ENCODE measurements around the gene INSL4.
A peak's percentile ranks its signal among the peaks of the same experiment; 100 is the strongest.

Gene INSL4

GRCh38 chr9:5231212-5231611 is at the start of gene INSL4:
Gene INSL4, plus strand, starts transcription at chr9:5231419. Its CDS starts 105 bp downstream, at chr9:5231524.
- no peak for DNase-seq

DNA sequence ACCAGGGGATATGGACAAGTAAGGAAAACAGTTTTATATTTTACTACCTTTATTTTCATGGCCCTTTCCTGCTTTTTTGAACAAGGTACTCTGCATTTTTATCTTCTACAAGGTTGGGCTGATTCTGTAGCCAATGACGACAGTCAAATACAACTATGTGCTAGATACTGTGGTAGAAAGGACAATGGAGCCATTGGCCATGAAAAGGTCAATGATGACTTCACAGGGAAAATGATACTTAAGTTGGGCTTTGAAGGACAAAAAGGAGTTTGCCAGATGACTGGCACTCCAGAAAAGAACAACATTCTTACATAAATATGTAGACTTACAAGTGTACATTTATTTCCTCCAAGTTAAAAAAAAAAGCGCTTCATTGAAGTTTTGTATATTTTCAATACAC is 46.4 kb upstream of the INSL4 start:
- DNase-seq, result no peak

GRCh38 chr9:5185220-5185840 is 45.9 kb upstream of the INSL4 start, which contains the start of gene INSL6:
Gene INSL6, minus strand, starts transcription at chr9:5185639. Its CDS starts 37 bp downstream, at chr9:5185602.
- no peak for DNase-seq

- peak; percentile 67 for DNase-seq
These were observed 44.6 kb upstream of the INSL4 start for GRCh38 chr9:5186416-5187169.

GRCh38 chr9:5188060-5188984 is 42.9 kb upstream of the INSL4 start:
- no peak for DNase-seq

DNA sequence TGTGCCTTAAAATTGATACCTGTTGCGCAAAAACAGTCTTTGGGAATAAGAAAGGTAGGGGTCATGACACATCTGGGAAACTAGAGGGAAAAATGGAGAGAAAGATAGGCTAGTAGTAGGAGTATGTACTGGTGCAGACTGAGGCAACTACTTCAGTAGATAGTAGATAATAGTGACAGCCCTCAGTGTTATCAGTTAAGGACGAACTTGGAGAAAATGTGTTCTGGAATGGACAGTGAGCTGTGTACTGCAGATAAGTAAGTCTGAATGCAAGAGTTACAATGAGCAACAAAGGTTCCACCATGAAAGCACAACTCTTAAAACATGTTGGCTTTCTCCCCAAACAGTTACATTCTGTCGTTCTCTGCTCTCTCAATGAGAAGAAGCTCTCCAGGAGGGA is 39.2 kb upstream of the INSL4 start:
- no peak for DNase-seq

GRCh38 chr9:5193345-5193744 is 37.9 kb upstream of the INSL4 start:
- DNase-seq, result no peak

DNA sequence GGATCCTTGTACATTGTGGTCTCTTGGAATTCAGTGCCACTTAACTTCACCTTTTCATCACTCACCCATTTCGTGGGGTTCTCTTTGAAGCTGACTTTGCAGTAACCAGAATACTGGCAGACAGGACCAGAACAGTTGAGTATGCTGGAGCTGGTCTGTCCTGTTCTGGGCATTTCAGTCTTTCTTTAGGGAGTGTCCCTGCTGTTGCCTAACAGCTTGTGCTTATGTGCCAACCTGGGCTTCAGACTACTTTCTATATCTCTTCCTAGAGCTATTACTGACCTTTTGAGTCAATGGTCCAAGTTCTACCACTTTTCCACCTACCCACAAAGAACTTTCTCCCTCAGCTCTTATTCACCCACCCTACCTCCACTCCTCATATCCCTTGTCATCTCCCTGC is 35.8 kb upstream of the INSL4 start:
- DNase-seq, result no peak

- DNase-seq, result no peak
These were observed 26.1 kb upstream of the INSL4 start for GRCh38 chr9:5205071-5205470.

GRCh38 chr9:5230554-5230953 is 665 bp upstream of the INSL4 start:
- DNase-seq, result no peak

DNA sequence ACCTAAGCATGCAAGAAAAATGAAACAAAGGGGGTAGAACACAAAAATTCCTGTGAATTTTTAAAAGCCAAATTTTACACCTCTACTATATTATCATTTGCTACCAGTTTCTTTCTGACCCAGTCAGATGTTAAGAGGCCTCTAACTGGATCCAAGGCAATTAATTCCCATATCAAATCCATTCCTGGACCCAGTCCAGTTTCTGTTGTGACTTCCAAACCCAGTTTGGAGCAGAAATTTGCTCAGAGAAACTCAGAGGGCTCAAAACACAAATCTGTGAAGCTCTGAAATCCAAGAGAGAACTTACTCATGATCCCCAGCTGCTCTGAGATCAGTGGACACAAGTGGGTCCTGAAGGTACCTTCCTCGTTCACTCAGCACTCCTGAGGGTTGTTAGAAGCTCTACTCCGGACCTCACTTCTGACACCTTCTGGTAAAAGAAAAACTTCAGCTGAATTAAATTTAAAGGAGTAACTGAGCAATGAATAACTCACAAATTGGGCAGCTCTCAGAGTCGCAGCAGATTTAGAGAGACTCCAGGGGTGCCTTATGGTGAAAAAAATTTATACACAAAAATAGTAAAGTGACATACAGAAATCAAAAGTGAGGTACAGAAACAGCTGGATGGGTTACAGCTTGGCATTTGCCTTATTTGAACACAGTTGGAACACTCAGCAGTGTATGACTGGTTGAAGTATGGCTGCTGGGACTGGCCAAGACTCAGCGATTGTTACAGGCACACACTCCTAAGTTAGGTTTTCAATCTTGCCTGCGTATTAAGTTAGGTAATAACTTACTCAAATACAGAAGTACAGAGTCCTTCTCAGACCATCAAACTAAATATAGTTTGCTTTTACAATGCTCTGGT is 32.4 kb downstream of the INSL4 start:
- no peak for DNase-seq

DNA sequence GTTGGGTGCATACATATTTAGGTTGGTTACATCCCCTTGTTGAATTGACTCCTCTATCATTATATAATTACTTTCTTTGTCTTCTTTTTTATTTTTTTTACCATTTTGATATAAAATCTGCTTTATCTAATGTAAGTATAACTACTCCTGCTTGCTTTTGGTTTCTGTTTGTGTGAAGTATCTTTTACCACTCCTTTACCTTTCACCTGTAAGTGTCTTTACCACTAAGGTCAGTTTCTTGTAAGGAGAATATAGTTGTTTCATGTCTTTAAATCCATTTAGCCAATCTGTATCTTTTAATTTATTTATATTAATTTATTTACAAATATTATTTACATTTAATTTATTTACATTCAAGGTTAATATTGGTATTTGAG is 33.0 kb downstream of the INSL4 start:
- DNase-seq, result no peak

DNA sequence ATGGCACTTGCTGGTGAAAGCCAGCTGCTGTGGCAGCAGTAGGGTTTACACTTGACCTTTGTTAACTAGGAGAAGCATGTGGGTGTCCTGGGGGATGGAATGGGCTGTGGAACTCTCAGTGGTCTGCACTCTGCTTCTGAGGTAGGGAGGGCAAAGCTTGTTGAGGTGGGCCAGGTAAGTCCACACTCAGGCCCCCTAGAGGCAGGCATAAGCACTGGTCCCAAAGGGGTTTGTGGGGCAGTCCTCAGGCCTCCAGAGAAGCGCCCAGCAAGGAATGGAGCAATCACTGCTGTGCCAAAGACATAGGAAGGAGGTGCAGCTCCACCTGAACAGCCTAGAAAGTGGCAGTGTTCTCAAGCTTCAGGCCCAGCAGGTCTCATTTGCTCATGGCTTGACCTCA is 34.7 kb downstream of the INSL4 start:
- no peak for DNase-seq

GRCh38 chr9:5269249-5269715 is 38.1 kb downstream of the INSL4 start:
- no peak for DNase-seq

- DNase-seq, result no peak
These were observed 43.6 kb downstream of the INSL4 start for GRCh38 chr9:5274770-5275169.

- DNase-seq, result no peak
These were observed 47.3 kb downstream of the INSL4 start for GRCh38 chr9:5278486-5278885.
